ENCODE data around the gene DNAJB13. TPM values are rescaled to one million over a fixed set of nuclear protein-coding genes. Genes with fewer than 3 reads are reported as not detected.

The DNAJB13 gene
- total and polyA plus RNA-seq, 10 of the 15 experiments (the other 5 are each of a cell fraction or from before 2014, with no cell fraction given): 0.07 to 0.76 (median 0.15) TPM; not detected in 7

DNA sequence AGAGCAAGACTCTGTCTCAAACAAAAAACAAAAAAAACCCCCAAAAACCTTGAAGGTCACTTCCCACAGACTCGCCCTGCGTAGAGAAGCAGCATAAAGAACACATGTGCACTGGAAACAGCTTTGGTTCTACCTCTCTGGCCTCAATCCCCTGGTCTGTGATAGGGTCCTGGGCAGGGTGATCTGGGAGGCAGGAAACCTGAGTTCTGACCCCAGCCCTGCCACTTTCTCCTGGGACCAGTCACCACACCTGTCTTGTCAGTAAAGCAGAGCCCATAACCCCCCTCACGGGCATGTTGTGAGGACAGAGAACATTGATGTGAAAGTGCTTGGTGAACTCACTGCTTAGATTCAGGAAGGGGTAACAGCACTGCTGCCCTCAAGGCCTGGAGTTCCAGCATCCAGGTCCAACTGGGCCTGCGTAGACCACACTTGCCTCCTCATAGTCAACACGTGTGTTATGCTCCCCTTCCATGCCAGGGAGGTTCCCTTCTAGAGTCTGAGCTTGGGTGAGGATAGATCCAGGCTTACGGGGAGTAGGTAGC is 20.4 kb downstream of the DNAJB13 start:
- RAD21 ChIA-PET (ENCODE audit: unreplicated experiment): no interaction called here
- Histone ChIP-seq H3K27me3 (replicated peaks in 1 of 2; ENCODE audit: control insufficient read depth in 2 of 2, insufficient read depth in 2 of 2, low read length in 1 of 2) (no peaks in the 10 kb centered on the region), H3K4me3 (no peak overlapping the region), H4K20me1 (ENCODE audit: control insufficient read depth, insufficient read depth) (no peaks in the 10 kb centered on the region), H3K4me2 (ENCODE audit: control insufficient read depth, insufficient read depth) (no peak overlapping the region), H3K27ac (ENCODE audit: control insufficient read depth, insufficient read depth) (no peak overlapping the region), H3K79me2 (ENCODE audit: control insufficient read depth, insufficient read depth, low read length) (no peaks in the 10 kb centered on the region), H3K36me3 (ENCODE audit: control insufficient read depth in 2 of 2, insufficient read depth in 2 of 2, low read length in 1 of 2) (peaks cover 10 to 12% of the 10 kb centered on the region in 2 experiments; a peak in 3 of 4 replicates), H3K4me1 (ENCODE audit: control insufficient read depth, insufficient read depth, low read length) (peaks cover 9% of the 10 kb centered on the region), H2AFZ (ENCODE audit: control insufficient read depth, low read depth, low read length) (no peak overlapping the region), H3K9me3 (replicated peaks; ENCODE audit: control insufficient read depth, insufficient read depth, low read length) (no peaks in the 10 kb centered on the region), H3K9ac (ENCODE audit: control insufficient read depth, insufficient read depth, low read length) (no peak overlapping the region)
- SMC1A ChIA-PET (ENCODE audit: uncharacterized antibody, unreplicated experiment): interaction anchor here (0.8 to 2.7 kb wide), 4 partner anchors 7 to 407 kb away, joined by 3 to 7 read pairs (median 4); no protein-coding TSS in a partner anchor
- POLR2A ChIA-PET: interaction anchor here (2.8 kb wide), 1 partner anchor 9 kb away, joined by 16 read pairs; no protein-coding TSS in a partner anchor
- no TSS peak for BruUV-seq (replicated peaks)
- FAIRE-seq: no peak
- CTCF ChIA-PET: interaction anchor here (1.6 to 2.5 kb wide), 2 partner anchors 9 to 285 kb away, joined by 5 to 7 read pairs; no protein-coding TSS in a partner anchor
- 79% methylated on average over 6 of the region's 6 CpGs for WGBS (ENCODE audit: insufficient coverage, insufficient replicate concordance, low lambda C conversion rate, missing lambda C conversion rate)
- intact Hi-C loops (cut with micrococcal nuclease; ENCODE audit: unreplicated experiment) (no loop called here), in situ Hi-C loops (cut with MboI) (no loop called here)
- no peak; the same call in 2 of the 3 replicates for ATAC-seq
- no peak for DNase-seq (ENCODE audit: low read depth, low spot score)
- TF ChIP-seq POLR2AphosphoS2 (IDR thresholded peaks at IDR 0.05; ENCODE audit: low read depth, low read length): peak; percentile 66; the same call in 1 of the 2 replicates
- TF ChIP-seq, protein P1, sequence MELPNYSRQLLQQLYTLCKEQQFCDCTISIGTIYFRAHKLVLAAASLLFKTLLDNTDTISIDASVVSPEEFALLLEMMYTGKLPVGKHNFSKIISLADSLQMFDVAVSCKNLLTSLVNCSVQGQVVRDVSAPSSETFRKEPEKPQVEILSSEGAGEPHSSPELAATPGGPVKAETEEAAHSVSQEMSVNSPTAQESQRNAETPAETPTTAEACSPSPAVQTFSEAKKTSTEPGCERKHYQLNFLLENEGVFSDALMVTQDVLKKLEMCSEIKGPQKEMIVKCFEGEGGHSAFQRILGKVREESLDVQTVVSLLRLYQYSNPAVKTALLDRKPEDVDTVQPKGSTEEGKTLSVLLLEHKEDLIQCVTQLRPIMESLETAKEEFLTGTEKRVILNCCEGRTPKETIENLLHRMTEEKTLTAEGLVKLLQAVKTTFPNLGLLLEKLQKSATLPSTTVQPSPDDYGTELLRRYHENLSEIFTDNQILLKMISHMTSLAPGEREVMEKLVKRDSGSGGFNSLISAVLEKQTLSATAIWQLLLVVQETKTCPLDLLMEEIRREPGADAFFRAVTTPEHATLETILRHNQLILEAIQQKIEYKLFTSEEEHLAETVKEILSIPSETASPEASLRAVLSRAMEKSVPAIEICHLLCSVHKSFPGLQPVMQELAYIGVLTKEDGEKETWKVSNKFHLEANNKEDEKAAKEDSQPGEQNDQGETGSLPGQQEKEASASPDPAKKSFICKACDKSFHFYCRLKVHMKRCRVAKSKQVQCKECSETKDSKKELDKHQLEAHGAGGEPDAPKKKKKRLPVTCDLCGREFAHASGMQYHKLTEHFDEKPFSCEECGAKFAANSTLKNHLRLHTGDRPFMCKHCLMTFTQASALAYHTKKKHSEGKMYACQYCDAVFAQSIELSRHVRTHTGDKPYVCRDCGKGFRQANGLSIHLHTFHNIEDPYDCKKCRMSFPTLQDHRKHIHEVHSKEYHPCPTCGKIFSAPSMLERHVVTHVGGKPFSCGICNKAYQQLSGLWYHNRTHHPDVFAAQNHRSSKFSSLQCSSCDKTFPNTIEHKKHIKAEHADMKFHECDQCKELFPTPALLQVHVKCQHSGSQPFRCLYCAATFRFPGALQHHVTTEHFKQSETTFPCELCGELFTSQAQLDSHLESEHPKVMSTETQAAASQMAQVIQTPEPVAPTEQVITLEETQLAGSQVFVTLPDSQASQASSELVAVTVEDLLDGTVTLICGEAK (IDR thresholded peaks at IDR 0.05; ENCODE audit: borderline replicate concordance): no peak
- peak; percentile 30; the same call in 1 of the 2 replicates for TF ChIP-seq ZBED1 (IDR thresholded peaks at IDR 0.05; ENCODE audit: borderline replicate concordance)
- TF ChIP-seq, protein P2, sequence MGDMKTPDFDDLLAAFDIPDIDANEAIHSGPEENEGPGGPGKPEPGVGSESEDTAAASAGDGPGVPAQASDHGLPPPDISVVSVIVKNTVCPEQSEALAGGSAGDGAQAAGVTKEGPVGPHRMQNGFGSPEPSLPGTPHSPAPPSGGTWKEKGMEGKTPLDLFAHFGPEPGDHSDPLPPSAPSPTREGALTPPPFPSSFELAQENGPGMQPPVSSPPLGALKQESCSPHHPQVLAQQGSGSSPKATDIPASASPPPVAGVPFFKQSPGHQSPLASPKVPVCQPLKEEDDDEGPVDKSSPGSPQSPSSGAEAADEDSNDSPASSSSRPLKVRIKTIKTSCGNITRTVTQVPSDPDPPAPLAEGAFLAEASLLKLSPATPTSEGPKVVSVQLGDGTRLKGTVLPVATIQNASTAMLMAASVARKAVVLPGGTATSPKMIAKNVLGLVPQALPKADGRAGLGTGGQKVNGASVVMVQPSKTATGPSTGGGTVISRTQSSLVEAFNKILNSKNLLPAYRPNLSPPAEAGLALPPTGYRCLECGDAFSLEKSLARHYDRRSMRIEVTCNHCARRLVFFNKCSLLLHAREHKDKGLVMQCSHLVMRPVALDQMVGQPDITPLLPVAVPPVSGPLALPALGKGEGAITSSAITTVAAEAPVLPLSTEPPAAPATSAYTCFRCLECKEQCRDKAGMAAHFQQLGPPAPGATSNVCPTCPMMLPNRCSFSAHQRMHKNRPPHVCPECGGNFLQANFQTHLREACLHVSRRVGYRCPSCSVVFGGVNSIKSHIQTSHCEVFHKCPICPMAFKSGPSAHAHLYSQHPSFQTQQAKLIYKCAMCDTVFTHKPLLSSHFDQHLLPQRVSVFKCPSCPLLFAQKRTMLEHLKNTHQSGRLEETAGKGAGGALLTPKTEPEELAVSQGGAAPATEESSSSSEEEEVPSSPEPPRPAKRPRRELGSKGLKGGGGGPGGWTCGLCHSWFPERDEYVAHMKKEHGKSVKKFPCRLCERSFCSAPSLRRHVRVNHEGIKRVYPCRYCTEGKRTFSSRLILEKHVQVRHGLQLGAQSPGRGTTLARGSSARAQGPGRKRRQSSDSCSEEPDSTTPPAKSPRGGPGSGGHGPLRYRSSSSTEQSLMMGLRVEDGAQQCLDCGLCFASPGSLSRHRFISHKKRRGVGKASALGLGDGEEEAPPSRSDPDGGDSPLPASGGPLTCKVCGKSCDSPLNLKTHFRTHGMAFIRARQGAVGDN (IDR thresholded peaks at IDR 0.05): no peak
- TF ChIP-seq FOS (IDR thresholded peaks at IDR 0.05; ENCODE audit: borderline replicate concordance, extremely low read depth, insufficient read length): no peak
- TF ChIP-seq ATF2 (IDR thresholded peaks at IDR 0.05; ENCODE audit: low read length): peak; percentile 17; the same call in 1 of the 2 replicates
- TF ChIP-seq, protein P3, sequence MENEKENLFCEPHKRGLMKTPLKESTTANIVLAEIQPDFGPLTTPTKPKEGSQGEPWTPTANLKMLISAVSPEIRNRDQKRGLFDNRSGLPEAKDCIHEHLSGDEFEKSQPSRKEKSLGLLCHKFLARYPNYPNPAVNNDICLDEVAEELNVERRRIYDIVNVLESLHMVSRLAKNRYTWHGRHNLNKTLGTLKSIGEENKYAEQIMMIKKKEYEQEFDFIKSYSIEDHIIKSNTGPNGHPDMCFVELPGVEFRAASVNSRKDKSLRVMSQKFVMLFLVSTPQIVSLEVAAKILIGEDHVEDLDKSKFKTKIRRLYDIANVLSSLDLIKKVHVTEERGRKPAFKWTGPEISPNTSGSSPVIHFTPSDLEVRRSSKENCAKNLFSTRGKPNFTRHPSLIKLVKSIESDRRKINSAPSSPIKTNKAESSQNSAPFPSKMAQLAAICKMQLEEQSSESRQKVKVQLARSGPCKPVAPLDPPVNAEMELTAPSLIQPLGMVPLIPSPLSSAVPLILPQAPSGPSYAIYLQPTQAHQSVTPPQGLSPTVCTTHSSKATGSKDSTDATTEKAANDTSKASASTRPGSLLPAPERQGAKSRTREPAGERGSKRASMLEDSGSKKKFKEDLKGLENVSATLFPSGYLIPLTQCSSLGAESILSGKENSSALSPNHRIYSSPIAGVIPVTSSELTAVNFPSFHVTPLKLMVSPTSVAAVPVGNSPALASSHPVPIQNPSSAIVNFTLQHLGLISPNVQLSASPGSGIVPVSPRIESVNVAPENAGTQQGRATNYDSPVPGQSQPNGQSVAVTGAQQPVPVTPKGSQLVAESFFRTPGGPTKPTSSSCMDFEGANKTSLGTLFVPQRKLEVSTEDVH (IDR thresholded peaks at IDR 0.05; ENCODE audit: low read depth, partially characterized antibody): no peak
- TF ChIP-seq POLR2A (IDR thresholded peaks at IDR 0.05; ENCODE audit: low read depth, low read length): peak; percentile 83
- no peak for TF ChIP-seq SREBF2 (IDR thresholded peaks at IDR 0.05; ENCODE audit: low read length)

Data from GM12878 (cell line).